ENCODE data around the gene CFAP61. TPM values are rescaled to one million over a fixed set of nuclear protein-coding genes. Genes with fewer than 3 reads are reported as not detected.

Gene CFAP61
- total RNA-seq, 1 donor from 2014 or later, result 2.6 TPM

DNA sequence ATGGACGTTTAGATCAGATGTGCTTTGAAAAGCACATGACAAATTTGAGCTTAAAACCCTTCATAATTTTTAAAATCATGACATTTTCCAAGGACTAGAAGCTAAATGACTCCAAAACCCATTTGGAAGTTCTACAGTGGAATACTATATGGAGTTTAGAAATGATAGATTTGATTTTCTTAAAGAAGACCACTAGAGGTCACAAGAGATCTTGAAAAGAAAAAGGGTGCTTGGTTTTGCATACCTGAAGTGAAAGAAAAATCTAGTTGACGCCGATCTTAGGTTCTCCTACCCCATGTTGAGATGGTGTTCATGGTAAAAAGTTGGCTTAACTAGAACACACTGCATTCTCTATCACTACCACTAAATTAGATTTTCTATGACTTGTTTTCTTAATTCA is 31.5 kb downstream of the CFAP61 start:
- TF ChIP-seq CTCF (IDR thresholded peaks at IDR 0.05; ENCODE audit: unreplicated experiment), result peak; percentile 67
- H3K27me3 Mint-ChIP-seq, result peaks cover 5% of the 10 kb centered on the region
- H3K36me3 Mint-ChIP-seq (ENCODE audit: insufficient read depth), result no peaks in the 10 kb centered on the region
- H3K9me3 Mint-ChIP-seq (ENCODE audit: low read depth), result no peaks in the 10 kb centered on the region
- H3K4me3 Mint-ChIP-seq (ENCODE audit: low read depth), result no peak overlapping the region
- H3K27ac Mint-ChIP-seq, result no peak overlapping the region
- H3K4me1 Mint-ChIP-seq (ENCODE audit: low read depth), result peaks cover 11% of the 10 kb centered on the region
- no peak for DNase-seq (ENCODE audit: low spot score, unreplicated experiment)

DNA sequence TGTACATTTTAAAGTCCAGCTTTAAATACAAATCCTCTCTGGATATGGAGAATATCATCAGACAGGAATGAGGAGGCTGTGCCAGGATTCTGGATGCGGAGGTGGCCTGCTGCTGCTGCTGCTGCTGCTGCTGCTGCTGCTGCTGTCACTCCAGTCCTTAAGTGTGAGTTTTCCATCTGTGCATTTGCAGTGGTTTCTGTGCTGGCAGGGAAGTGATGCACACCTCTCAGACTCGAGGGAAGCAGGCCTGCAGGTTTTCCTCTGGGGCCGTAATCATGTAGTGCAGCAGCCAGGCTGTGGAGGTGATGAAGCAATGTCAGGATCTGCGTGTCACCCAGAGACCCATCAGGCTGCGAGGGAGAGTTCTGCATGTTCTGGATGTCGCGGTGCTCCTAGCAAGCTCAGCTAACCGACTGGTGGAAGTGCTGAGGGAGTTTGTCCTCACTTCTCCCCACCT is 32.0 kb downstream of the CFAP61 start:
- peaks cover 7% of the 10 kb centered on the region for H3K4me1 Mint-ChIP-seq (ENCODE audit: low read depth)
- H3K27ac Mint-ChIP-seq, result no peak overlapping the region
- no peak for TF ChIP-seq CTCF (IDR thresholded peaks at IDR 0.05; ENCODE audit: unreplicated experiment)
- DNase-seq (ENCODE audit: low spot score, unreplicated experiment), result no peak
- peaks cover 5% of the 10 kb centered on the region for H3K27me3 Mint-ChIP-seq
- H3K9me3 Mint-ChIP-seq (ENCODE audit: low read depth), result no peaks in the 10 kb centered on the region
- no peaks in the 10 kb centered on the region for H3K36me3 Mint-ChIP-seq (ENCODE audit: insufficient read depth)
- H3K4me3 Mint-ChIP-seq (ENCODE audit: low read depth), result no peak overlapping the region

- no peak for TF ChIP-seq CTCF (IDR thresholded peaks at IDR 0.05; ENCODE audit: unreplicated experiment)
- H3K9me3 Mint-ChIP-seq (ENCODE audit: low read depth), result no peaks in the 10 kb centered on the region
- no peaks in the 10 kb centered on the region for H3K36me3 Mint-ChIP-seq (ENCODE audit: insufficient read depth)
- H3K27ac Mint-ChIP-seq, result no peak overlapping the region
- H3K27me3 Mint-ChIP-seq, result peaks cover 5% of the 10 kb centered on the region
- H3K4me1 Mint-ChIP-seq (ENCODE audit: low read depth), result peaks cover 6% of the 10 kb centered on the region
- no peak for DNase-seq (ENCODE audit: low spot score, unreplicated experiment)
- no peak overlapping the region for H3K4me3 Mint-ChIP-seq (ENCODE audit: low read depth)
These were observed 32.7 kb downstream of the CFAP61 start for GRCh38 chr20:20085071-20085470.

DNA sequence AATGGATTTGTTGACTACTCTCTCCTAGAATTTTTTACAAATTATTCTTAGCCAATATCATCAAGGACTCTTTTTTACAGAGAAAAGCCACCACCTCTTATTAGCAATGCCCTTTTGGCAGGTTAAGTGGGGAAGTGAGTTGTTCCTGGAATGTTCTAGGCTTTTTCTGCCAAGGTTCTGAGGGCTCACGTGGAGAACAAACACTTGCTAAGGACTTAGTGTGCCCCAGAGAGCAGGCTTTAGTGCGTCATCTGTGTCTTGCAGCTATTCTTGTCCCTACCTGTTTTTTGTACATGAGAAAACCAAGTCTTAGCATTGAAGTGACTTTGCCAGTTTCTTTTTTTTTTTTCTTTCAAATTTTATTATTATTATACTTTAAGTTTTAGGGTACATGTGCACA is 33.5 kb downstream of the CFAP61 start:
- Mint-ChIP-seq H3K36me3 (ENCODE audit: insufficient read depth) (no peaks in the 10 kb centered on the region), H3K27ac (no peak overlapping the region), H3K4me1 (ENCODE audit: low read depth) (peaks cover 6% of the 10 kb centered on the region), H3K4me3 (ENCODE audit: low read depth) (no peak overlapping the region), H3K27me3 (peaks cover 5% of the 10 kb centered on the region), H3K9me3 (ENCODE audit: low read depth) (no peaks in the 10 kb centered on the region)
- DNase-seq (ENCODE audit: low spot score, unreplicated experiment), result no peak
- TF ChIP-seq CTCF (IDR thresholded peaks at IDR 0.05; ENCODE audit: unreplicated experiment), result no peak

GRCh38 chr20:20089018-20089417 is 36.7 kb downstream of the CFAP61 start:
- no peak overlapping the region for H3K4me3 Mint-ChIP-seq (ENCODE audit: low read depth)
- H3K27me3 Mint-ChIP-seq, result peaks cover 3% of the 10 kb centered on the region
- H3K4me1 Mint-ChIP-seq (ENCODE audit: low read depth), result peaks cover 3% of the 10 kb centered on the region
- no peak for TF ChIP-seq CTCF (IDR thresholded peaks at IDR 0.05; ENCODE audit: unreplicated experiment)
- no peak overlapping the region for H3K27ac Mint-ChIP-seq
- DNase-seq (ENCODE audit: low spot score, unreplicated experiment), result no peak
- H3K36me3 Mint-ChIP-seq (ENCODE audit: insufficient read depth), result no peaks in the 10 kb centered on the region
- no peaks in the 10 kb centered on the region for H3K9me3 Mint-ChIP-seq (ENCODE audit: low read depth)

Measured in progenitor cell of endocrine pancreas (in vitro differentiated cells).